H1 (cell line): ENCODE results near the gene C3orf49. TPM values are rescaled to one million over a fixed set of nuclear protein-coding genes. Genes with fewer than 3 reads are reported as not detected.

Experiments
- BRCA1 ChIP-seq: IDR thresholded peaks from 2 replicates; pipeline ENCODE4 v1.6.1; 2012; ENCODE audit warnings: low read depth, low read length, improper control_type of control experiment
- CBX8 ChIP-seq: fragments of 300-800, 300-1000 bp; sonication (generic); IDR thresholded peaks from 2 replicates; pipeline ENCODE4 v1.7.1; 2016; ENCODE audit warnings: low read depth, low read length, borderline replicate concordance
- FOSL1 ChIP-seq: IDR thresholded peaks from 2 replicates; pipeline ENCODE4 v1.6.1; 2011; ENCODE audit warnings: mild to moderate bottlenecking, low read depth, low read length, moderate library complexity; ENCODE audit not compliant: insufficient read depth
- MAX ChIP-seq: IDR thresholded peaks from 2 replicates; pipeline ENCODE4 v1.6.1; 2012; ENCODE audit warnings: inconsistent platforms
- SRF ChIP-seq: IDR thresholded peaks from 2 replicates; pipeline ENCODE4 v1.6.1; 2011; ENCODE audit warnings: mild to moderate bottlenecking, low read depth, low read length, moderate library complexity
- USF2 ChIP-seq: IDR thresholded peaks from 2 replicates; pipeline ENCODE4 v1.6.1; 2011; ENCODE audit warnings: low read length, improper control_type of control experiment
- ZNF274 ChIP-seq: IDR thresholded peaks from 2 replicates; pipeline ENCODE4 v1.7.0; 2012; ENCODE audit warnings: low read length, borderline replicate concordance; ENCODE audit errors: extremely low read depth
- polyA plus RNA-seq, 7 experiments: library from polyadenylated mRNA; depleted of rRNA in 3 of 7; stranded (reverse) in 5 of 7; unstranded in 2 of 7; fragments of >200 nt in 5 of 7; fragments of 200-250 nt in 2 of 7; gene quantifications; 1 replicate in 5 of 7; 2 replicates in 1 of 7; 4 replicates in 1 of 7; pipeline versions ENCODE4 v1.2.1 to v1.2.3, GENCODE V29; 2011 to 2013; ENCODE audit warnings: missing spikeins in 2 of 7, mixed read lengths in 2 of 7
- total RNA-seq: library from RNA; stranded (reverse); fragmentation: NEBNext Ultra II Directional; extraction: Animal tissue kit (Norgen Biotek cat#: 25700); gene quantifications from 2 replicates; pipeline ENCODE4 v1.2.1, GENCODE V29; 2021

C3orf49 gene
- total and polyA plus RNA-seq, 2 of the 8 experiments (the other 6 are each of a cell fraction or from before 2014, with no cell fraction given) = not detected

- TF ChIP-seq CBX8 (no peak), FOSL1 (no peak), BRCA1 (no peak), ZNF274 (no peak), USF2 (no peak), MAX (no peak), SRF (no peak)
These were observed 77.4 kb downstream of the C3orf49 start (continued) for GRCh38 chr3:63896332-63897030.

Other genes with a start within 250 kb of the C3orf49 start
- gene SNTN, start 166.6 kb upstream of the C3orf49 start, total RNA-seq = not detected in 2 replicates
- gene SNTN, start 166.6 kb upstream of the C3orf49 start, polyA plus RNA-seq (2011; rRNA removed) = not detected in 2 replicates
- gene THOC7, start 44.5 kb downstream of the C3orf49 start, total RNA-seq = 69.5 and 74.0 TPM in 2 replicates
- 9.0 and 18.7 TPM in 2 replicates for gene THOC7, start 44.5 kb downstream of the C3orf49 start, polyA plus RNA-seq (2011; rRNA removed)
- gene ATXN7, start 44.6 kb downstream of the C3orf49 start, total RNA-seq = 15.5 and 18.0 TPM in 2 replicates
- gene ATXN7, start 44.6 kb downstream of the C3orf49 start, polyA plus RNA-seq (2011; rRNA removed) = 16.8 and 17.1 TPM in 2 replicates
- gene SCAANT1, start 93.1 kb downstream of the C3orf49 start, total RNA-seq = not detected in 2 replicates
- gene SCAANT1, start 93.1 kb downstream of the C3orf49 start, polyA plus RNA-seq (2011; rRNA removed) = not detected in 2 replicates
- gene PSMD6, start 204.2 kb downstream of the C3orf49 start, total RNA-seq = 99.6 and 104 TPM in 2 replicates
- gene PSMD6, start 204.2 kb downstream of the C3orf49 start, polyA plus RNA-seq (2011; rRNA removed) = 31.9 and 43.7 TPM in 2 replicates